NCI-H510A (cell line): Measurements from ENCODE around the gene PFDN4.

Experiments
- DNase-seq: peaks from one replicate; lab custom pipeline; 2025; lab: John Stamatoyannopoulos, UW

PFDN4 gene, protein sequence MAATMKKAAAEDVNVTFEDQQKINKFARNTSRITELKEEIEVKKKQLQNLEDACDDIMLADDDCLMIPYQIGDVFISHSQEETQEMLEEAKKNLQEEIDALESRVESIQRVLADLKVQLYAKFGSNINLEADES

DNA sequence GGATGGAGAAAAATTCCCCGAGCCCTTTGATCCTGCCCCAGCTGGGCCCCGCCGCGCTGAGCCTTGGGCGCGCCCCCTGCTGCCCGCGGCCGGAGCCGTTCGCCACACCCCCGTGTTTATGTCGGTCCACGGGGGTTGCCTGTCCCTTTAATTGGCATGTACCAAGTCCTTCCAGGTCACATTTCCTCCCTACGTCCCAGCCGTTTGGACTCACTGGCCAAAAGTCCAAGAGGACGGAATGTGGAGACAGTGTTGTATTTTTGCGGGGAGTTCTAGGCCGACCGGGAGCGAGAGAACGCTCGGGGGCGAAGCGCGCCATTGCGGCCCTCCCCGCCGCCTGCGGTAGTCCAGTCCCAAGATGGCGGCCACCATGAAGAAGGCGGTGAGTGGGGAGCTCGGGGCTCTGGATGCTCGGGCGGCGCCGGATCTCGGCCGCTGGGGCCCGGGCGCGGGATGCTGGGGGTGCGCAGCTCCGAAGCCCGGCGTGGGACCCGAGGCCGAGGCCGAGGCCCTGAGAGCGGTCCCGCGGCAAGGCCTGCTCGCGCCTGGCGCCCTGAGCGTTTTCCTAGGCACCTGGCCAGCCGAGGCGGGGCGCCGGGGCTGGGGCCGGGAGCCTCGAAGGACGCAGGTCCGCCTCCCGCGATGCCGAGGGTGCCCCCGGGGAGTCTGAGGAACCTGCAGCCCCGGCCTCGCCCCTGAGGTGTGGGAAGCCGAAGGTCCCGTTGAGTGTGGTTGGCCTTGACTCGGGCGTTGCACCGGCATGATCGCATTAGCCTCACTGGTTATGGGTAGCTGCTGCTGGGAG lies at the start of gene PFDN4:
TSS of gene PFDN4 (plus strand) at position 345 of the 805 bp plus-strand sequence. CDS start at position 359, 14 bp downstream.
- peak; percentile 54 for DNase-seq

DNA sequence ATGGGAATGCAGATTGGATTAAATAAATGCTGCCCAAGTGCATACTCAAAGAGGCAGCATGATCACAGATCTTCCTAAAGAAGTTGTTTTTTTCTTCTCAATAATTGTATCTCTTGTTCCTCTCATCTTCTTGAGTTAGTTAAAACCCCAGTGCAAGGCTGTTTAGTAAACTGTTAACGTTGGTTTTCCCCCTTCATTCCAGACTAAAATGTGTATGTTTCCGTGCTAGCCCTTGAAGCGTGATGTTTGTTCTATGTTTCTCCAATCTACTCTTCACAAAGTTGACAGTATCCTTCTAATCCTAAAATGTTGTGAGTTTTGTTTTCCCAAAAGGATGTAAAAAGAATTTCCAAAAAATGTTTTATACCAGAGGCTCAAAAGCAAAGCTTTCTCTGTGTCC lies 49.7 kb upstream of the PFDN4 start:
- no peak for DNase-seq

DNA sequence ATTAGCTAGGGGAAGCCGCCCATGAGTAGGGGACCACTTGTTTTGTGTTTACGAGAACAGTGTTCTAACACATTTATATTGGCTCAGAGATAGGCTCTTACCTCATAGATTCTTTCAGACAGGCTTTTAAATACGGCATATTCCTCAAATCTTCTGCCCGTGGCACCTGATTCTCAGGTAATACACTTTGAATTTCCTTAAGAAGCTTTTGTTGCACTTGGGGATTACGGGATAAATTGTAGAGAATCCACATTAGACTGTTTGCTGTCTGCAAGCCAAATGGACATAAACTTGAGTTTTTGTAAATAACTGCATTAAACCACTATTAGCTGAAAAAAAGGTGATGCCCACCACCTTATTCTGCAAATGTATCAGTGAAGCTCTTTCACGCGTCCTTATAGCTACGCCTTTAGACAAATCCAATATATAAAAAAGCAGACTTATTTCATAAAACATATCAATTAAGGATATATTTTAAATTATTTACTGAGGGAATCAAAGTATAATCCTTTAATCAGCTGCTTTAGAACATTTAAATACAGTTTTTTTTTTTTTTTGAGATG lies 49.0 kb upstream of the PFDN4 start:
- DNase-seq: no peak

DNA sequence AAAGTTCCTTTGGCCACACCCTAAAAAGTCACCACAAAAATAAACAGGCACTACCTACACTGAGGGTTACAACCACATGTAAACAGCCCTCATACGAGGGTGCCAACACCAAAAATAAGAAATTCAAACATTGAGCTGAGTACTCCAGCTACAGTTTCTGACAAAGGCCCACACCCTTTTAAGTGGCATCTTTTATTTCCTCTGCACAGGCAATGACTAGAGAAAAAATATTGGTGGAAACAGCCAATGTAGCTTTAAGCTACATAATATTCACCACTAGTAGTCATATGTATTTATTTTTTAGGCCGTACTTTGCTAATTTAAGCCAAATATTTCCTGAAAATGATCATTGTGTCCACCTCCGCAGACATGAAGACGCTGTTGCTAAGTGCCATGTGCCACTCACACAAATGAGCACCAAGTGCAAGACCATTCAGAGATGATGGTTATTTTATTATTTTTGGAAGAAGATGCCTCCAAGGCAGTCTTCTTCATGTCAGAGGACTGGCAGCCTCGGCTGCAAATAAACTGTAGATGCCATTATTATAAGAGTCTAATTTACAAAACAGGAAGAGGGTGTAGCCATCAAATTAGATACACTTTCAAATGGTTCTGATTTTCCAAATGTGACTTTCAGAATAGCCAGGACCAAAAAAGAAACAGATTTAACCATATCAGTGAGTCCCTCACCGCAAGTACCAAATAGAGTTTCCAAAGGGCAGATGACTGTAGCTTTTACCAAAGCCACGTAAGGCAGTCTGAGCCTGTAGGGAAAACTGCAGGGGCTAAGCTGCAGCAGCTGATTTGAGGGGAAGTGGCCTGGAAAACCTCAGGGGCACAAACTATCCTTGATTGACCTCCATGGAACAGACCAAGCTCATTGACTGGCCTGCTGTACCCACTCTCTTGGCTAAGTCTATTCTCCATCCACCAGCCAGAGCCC lies 47.6 kb upstream of the PFDN4 start:
- DNase-seq: no peak

DNA sequence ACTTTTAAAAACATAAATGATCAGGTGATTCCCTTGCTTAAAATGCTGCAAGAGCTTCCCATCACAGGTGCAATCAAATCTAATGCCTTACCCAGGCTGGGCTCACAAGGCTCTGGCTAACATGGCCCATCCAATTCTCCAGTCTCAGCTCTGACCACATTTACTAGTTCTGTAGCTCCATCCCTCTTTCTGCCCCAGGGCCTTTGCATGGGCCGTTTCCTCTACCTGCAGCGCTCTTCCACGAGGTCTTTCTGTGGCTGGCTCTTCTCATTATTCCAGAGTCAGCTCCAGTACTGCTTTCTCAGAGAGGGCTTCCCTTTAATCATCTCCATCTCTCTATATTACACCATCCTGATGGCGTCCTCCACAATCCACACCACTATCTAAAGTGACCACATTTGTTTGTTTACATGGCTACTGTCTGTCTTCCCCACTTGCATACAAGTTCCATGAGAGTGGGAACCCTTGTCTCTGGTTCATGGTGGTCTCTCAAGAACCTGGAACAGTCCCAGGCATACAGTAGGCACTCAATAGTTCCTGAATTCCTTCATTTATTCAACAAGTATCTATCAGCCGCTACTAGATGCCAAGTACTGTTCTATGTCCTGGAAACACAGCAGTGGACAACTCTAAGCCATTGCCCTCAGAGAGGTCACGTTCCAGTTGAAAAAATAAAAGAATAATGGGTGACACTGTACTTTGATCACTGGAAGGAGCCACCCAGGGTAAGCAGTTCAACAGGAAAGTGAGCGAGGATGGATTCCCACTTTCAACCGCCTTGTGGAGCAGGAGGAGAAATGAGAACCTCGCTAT lies 46.7 kb upstream of the PFDN4 start:
- no peak for DNase-seq

DNA sequence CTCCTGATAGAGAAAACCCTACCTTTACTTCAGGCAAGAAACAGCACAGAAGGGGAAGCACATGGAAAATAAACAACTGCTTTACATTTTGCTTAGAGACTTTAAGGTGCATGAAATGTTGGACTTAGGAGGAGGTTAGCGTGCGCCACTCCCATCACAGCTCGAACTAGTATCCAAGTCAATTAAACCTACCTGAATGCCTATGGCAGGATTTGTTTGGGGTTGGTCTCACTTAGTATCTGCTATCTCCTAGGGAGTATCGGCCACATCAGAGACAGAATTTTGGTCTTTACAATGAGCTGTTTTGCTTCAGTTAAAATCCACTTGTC lies 46.1 kb upstream of the PFDN4 start:
- DNase-seq: no peak

DNA sequence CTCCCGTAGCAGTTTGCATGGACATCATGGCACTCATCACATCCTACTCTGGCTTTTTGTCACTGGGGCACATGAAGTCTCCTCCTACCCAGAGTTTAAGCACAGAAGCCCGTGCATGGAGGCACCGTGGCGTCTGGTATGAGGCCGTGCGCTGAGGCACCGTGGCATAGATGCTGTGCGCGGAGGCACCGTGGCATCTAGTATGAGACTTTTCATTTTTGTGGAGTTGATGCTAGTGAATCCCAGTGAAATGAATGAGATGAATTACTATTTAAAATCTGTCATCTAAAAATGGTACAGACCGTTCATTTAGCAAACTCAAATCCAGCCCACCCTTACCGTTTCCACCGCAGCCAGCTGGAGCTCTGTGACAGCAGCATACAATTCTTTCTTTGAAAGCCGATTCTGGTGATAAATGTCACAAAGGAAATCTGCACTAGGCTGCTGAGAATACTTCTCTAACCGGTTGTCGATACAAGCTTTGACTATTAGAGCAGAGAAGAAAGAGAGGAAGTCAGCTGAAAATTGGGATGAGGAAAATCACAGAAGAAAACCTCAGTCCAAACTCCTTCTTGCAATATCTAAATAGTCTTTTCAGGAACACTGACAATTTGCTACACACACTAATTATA lies 45.4 kb upstream of the PFDN4 start:
- no peak for DNase-seq

DNA sequence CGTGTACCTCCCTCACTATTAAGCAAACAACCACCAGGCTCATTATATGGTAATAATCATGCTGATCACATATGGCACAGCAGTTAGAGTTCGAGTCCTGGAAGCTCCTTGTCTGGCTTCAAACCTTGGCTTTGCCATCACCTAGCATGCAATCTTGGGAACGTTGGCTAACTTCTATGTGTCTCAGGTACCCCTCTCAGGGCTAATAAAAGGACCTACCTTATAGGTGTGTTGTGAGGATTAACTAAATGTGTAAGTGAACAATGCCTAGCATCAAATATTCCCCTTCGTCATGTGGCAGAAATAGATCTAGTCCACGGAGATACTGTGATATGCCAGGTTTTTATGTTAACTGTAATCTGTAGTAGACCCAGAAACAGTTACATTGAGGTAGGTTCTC lies 44.5 kb upstream of the PFDN4 start:
- no peak for DNase-seq

DNA sequence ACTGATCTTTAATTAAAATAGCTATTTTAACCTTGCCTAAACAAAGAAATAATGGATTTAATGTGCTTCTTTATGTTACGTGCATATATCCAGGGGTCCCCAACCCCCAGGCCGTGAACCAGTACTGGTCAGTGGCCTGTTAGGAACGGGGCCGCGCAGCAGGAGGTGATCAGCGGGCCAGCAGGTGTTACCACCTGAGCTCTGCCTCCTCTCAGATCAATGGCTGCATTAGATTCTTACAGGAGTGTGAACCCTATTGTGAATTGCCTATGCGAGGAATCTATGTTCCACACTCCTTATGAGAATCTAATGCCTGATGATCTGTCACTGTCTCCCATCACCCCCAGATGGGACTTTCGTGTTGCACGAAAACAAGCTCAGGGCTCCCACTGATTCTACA lies 42.9 kb upstream of the PFDN4 start:
- no peak for DNase-seq

DNA sequence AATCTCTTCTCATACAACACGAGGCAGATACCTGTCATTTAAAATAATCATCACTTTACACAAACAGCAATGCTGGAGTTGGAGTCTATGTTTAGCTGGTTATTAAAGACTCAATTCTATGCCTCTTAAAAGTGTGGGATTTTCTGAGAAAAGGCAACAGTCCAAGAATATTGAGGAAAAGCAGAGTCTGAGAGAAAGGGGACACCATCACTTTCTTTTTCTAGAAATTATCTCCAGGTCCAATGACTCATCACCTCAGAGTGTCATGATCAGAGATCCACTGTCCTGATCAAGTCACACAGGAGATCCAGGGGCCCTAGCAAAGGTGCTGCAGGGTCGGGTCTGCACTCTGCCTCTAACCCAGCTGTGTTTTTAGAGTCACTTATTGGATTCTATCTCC lies 42.1 kb upstream of the PFDN4 start:
- no peak for DNase-seq

DNA sequence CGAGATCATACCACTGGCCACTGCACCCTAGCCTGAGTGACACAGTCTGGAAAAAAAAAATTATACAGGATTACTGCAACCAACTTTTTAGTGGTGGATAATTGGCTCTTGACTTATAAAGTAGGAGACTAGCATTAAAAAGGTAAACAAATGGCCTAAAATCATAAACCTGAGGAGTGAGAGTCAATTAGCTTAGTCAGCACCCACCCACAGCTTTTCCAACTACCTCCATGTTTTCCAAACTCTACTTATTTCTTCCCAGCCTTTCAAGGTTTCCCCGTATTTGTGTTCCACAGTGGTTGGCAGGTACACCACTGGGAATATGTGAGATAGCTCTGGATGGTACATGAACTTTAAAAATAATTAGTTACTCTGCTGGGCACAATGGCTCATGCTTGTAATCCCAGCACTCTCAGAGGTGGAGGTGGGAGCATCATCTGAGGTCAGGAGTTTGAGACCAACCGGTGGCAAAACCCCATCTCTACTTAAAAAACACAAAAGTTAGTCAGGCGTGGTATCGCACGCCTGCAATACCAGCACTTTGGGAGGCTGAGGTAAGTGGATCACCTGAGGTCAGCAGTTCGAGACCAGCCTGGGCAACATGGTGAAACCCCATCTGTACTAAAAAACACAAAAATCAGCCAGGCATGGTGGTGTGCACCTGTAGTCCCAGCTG lies 40.8 kb upstream of the PFDN4 start:
- DNase-seq: no peak

DNA sequence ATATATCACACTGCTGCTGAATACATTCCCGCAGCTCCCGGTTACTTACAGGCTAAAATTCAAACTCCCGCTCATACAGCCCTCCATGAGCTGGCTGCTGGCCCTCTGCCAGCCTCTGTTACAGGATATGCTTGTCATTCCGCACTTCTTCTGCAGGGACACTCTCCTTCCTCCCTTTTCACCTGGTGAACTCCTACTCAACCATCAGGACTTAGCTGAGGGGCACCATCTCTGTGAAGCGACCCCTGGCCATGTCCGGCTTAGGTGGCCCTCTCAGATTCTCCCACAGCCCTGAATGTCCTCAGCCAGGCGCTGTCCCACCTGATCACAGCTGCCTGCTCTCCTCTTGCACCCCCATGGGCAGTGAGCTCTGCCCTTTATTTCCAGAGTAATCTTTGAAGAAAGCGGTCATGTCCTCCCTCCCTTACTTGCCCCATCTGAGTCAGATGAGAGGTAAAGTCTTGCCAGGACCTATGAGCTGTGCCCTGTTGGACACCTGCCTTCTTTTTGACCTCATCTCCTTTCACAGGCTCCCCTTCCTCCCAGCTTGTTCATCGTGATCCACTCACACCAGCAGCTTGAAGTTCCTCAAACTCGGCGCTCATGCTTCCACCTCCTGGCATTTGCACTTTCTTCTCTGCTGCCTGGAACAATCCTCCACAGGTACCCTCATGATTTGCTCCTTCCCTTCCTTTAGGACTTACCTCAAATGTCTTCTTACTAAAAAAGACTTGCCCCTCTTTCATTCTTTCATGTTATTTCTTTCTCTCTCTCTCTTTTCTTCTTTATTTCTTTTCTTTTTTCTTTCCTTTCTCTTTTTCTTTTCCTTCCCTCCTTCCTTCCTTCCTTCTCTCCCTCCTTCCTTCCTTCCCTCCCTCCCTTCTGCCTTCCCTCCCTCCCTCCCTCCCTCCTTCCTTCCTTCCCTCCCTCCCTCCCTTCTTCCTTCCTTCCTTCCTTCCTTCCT lies 39.7 kb upstream of the PFDN4 start:
- DNase-seq: peak; percentile 17

DNA sequence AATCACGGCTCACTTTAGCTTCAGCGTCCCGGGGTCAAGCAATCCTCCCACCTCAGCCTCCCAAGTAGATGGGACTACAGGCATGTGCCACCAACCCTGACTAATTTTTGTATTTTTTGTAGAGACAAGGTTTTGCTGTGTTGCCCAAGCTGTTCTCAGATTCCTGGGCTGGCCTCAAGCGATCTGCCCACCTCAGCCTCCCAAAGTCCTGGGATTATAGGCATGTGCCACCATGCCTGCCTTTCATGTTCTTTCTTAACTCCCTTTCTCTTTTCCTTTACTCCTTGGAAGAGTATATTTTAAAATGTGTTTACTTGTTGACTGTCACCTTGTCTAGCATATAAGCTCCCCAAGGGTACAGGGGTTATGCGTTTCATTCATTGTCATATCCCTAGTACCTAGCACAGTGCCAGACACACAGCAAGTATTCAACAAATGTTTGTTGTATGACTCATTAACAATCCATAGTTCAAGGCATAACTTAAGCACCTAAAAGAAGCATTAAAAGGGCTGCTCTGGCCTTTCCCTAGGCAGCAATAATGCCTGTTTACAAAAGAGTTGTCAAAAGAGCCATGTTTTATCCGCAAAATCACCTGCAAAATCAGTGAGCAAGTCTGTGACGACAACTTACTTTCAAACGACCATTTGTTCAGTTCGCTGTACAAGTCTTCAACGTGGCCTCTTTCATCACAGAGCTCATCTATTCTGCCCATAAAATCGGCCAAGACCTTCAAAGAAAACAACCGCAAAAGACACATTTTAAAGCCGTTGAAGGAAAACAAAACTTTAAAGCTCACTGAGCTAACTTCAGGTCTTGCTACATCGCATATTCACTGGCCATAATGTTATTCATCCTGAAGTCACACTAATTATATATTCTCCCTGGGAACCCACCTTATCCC lies 38.7 kb upstream of the PFDN4 start:
- no peak for DNase-seq

DNA sequence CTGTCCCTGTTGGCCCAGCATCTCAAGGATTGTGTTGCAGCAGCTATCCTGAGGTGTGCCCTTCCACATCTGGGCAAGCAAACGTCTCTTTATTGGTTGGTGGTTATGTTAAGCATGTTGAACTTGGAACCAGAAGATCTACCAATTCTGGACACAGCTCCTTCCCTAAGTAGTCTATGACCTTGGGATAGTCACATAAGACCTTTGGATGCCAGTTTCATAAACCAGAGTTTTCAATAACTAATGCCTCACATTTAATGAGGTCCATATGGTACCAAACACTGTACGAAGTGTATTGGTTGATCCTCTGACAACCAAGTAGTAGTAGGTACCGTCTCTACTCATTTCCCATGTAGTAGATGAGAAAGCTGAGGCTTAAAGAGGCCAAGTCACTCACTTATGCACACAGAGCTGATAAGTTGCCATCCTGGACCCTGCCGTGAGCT lies 37.8 kb upstream of the PFDN4 start:
- DNase-seq: no peak

DNA sequence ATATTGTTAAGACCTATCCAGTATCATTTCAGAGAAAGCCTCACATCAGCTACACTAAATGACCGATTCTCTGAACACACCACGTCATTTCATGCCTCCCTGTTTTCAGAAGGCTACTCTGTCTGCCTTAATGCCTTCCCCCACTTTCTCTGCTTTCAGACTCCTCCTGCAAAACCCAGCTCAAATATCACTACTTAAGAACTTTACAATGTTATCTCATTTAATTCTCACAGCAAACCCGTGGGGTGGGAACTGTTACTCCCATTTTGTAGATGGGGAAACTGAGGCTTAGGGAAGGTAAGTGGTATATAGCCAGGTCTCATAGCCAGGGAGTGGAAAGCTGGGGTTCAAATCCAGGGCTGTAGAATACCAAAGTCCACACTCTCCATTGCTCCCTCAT lies 36.9 kb upstream of the PFDN4 start:
- no peak for DNase-seq

DNA sequence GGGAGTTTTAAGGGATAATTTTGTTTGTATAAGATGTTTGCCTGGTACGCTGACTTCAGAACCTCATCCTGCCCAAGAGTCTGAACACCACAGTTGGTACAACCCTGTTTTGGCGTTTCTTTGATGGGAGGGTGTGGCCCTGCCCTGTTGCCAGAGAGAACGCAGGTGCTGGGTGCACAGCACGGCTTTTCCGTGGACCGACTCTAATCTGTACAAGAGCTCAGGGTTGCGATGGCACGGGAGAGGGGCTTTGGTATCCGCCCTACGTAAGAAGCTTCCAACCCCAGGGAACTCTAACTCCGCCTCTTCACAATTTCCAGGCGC lies 35.4 kb upstream of the PFDN4 start:
- no peak for DNase-seq

DNA sequence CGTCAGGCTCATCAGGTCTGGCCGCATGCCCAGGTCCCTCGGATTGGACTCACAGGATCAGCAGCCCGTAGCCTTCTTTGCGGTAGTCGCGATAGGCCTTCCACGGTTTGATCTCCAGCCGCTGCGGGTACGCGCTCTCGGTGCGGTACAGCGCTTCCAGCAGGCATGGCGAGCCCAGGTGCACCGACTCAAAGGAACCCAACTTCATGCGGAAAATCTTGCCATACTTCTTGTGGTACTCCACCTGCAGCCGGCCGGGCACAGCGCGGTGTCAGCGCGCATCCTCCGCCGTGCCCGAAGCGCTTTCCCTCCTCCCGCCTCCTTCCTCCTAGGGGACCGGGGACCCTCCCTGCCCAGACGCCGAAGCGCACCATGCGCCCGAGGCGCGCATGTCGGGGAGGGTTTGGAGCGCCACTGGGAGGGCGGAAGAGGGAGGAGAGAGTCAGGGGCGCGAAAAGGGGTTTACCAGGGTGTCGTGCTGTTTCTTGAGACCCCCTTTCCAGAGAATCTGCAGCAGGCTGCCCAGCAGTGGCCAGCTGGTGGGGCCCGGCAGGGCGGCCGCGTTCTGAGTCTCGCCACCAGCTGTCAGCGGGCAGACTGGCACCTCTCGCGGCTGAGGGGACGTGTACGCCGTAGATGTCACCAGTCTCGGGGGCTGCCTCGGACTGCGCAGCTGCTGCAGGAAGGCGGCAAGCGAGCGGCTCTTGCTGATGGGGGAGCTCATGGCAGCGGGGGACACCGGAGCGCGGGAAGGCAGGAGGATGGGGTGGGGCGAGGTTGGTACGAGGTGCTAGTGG lies 34.8 kb upstream of the PFDN4 start:
- DNase-seq: no peak
